Panc1 (cell line): ENCODE results near the gene MAP3K12. TPM values are rescaled to one million over a fixed set of nuclear protein-coding genes. Genes with fewer than 3 reads are reported as not detected.

Source experiments
- ATAC-seq: fragments of 200-7000 bp; cut with Tn5 transposase; 2 replicates; pipeline ENCODE4 v1.9.1; 2020; ENCODE audit warnings: mild to moderate bottlenecking, moderate library complexity
- BruUV-seq: library from RNA; stranded (reverse); fragments of 400-500 nt; replicated peaks from 2 replicates; lab custom pipeline; 2021; lab: Mats Ljungman, UMichigan
- CTCF ChIA-PET: fragments of 300-600 bp; sonication (Branson Sonifier 250); formaldehyde crosslinking; loops from one replicate; lab custom pipeline; 2022; ENCODE audit warnings: antibody characterized with exemption; lab: Charles Lee
- POLR2A ChIA-PET: fragments of 300-600 bp; sonication (Branson Sonifier 250); formaldehyde crosslinking; loops from one replicate; lab custom pipeline; 2022; ENCODE audit warnings: antibody characterized with exemption; lab: Charles Lee
- DNase-seq: peaks from one replicate; pipeline ENCODE4 v3.0.0-alpha.2; 2010; ENCODE audit warnings: low read depth, low spot score
- H3K27ac ChIP-seq: 2 replicates; pipeline ENCODE4 v1.5.1; 2011; ENCODE audit warnings: mild to moderate bottlenecking, low read length, inconsistent platforms
- H3K27me3 ChIP-seq: fragments of 200-500 bp; sonication (Bioruptor generic); 2 replicates; pipeline ENCODE4 v1.6.0; 2014; ENCODE audit warnings: low read length, inconsistent platforms; ENCODE audit not compliant: control insufficient read depth, insufficient read depth
- H3K36me3 ChIP-seq: fragments of 200-500 bp; sonication (Bioruptor generic); 2 replicates; pipeline ENCODE4 v1.5.1; 2014; ENCODE audit warnings: inconsistent platforms, mild to moderate bottlenecking, low read length, moderate library complexity; ENCODE audit not compliant: control insufficient read depth, insufficient read depth
- H3K4me1 ChIP-seq: 2 replicates; pipeline ENCODE4 v1.5.1; 2011; ENCODE audit warnings: inconsistent platforms, mild to moderate bottlenecking, low read length, moderate library complexity; ENCODE audit not compliant: control insufficient read depth, insufficient read depth
- H3K4me3 ChIP-seq, 2 experiments: 2 replicates each; pipeline ENCODE4 v1.5.1; 2011 to 2012; ENCODE audit warnings: low read depth in 2 of 2, low read length in 2 of 2, mild to moderate bottlenecking in 2 of 2, inconsistent platforms in 1 of 2, moderate library complexity in 1 of 2
- H3K9me3 ChIP-seq: fragments of 200-500 bp; sonication (Bioruptor generic); 2 replicates; pipeline ENCODE4 v1.5.1; 2014; ENCODE audit warnings: low read depth, mild to moderate bottlenecking, inconsistent platforms, low read length, moderate library complexity; ENCODE audit not compliant: control insufficient read depth, insufficient read depth
- CTCF ChIP-seq: fragments of 450-650 bp; IDR thresholded peaks from 2 replicates; pipeline ENCODE4 v1.5.1; 2017; ENCODE audit warnings: mild to moderate bottlenecking
- POLR2AphosphoS5 ChIP-seq: IDR thresholded peaks from 2 replicates; pipeline ENCODE4 v1.6.1; 2012; ENCODE audit warnings: mild to moderate bottlenecking, low read depth, low read length, moderate library complexity
- REST ChIP-seq, 2 experiments: IDR thresholded peaks; 2 replicates each; pipeline ENCODE4 v1.6.1; 2011 to 2012; ENCODE audit warnings: low read depth in 2 of 2, control low read depth in 1 of 2, low read length in 1 of 2, mild to moderate bottlenecking in 1 of 2, moderate library complexity in 1 of 2; ENCODE audit not compliant: insufficient read depth in 1 of 2
- SIN3A ChIP-seq: IDR thresholded peaks from 2 replicates; pipeline ENCODE4 v1.6.1; 2012; ENCODE audit warnings: low read depth, mild to moderate bottlenecking, low read length, moderate library complexity, borderline replicate concordance; ENCODE audit not compliant: insufficient read depth
- TCF7L2 ChIP-seq: IDR thresholded peaks from 2 replicates; pipeline ENCODE4 v1.6.1; 2011; ENCODE audit warnings: mild to moderate bottlenecking, low read depth, low read length, inconsistent platforms
- in situ Hi-C: cut with HindIII; loops from 2 replicates; pipeline ENCODE4 v1.10.0; 2016; ENCODE audit warnings: low sequenced_read_pairs, low pct_unique_long_range_greater_than_20kb
- intact Hi-C: fragments of 100-400 bp; cut with micrococcal nuclease; formaldehyde crosslinking; loops from one replicate; pipeline ENCODE4 v1.10.0; 2022; ENCODE audit not compliant: unreplicated experiment
- total RNA-seq: library from RNA; stranded (reverse); gene quantifications from one replicate; pipeline ENCODE4 v1.2.1, GENCODE V29; 2021; ENCODE audit not compliant: unreplicated experiment

Gene MAP3K12
- total RNA-seq, 1 experiment from 2014 or later: 32.2 TPM

- Histone ChIP-seq H3K27ac (no peak overlapping the region), H3K36me3 (peaks cover 83% of the 10 kb centered on the region), H3K4me1 (peaks cover 6% of the 10 kb centered on the region), H3K27me3 (no peaks in the 10 kb centered on the region), H3K4me3 (no peak overlapping the region), H3K9me3 (no peaks in the 10 kb centered on the region)
- in situ Hi-C loops (no loop called here), intact Hi-C loops (no loop called here)
- TF ChIP-seq POLR2AphosphoS5 (no peak), SIN3A (no peak), CTCF (no peak), REST (IDR thresholded peaks at IDR 0.05; ENCODE audit: insufficient read depth in 1 of 2, low read depth in 2 of 2, low read length in 1 of 2) (no peak), TCF7L2 (no peak)
- ATAC-seq (no peak), DNase-seq (no peak)
- POLR2A ChIA-PET: no interaction called here
- CTCF ChIA-PET: no interaction called here
- BruUV-seq: no TSS peak
Measured at GRCh38 chr12:53461059-53461458, 38.2 kb downstream of the MAP3K12 start.

- ChIA-PET CTCF (interaction anchor here (0.6 kb wide), 1 partner anchor 15 kb away, joined by 5 read pairs; no protein-coding TSS in a partner anchor), POLR2A (no interaction called here)
- DNase-seq (no peak), ATAC-seq (no peak)
- TF ChIP-seq REST (IDR thresholded peaks at IDR 0.05; ENCODE audit: insufficient read depth in 1 of 2, low read depth in 2 of 2, low read length in 1 of 2) (no peak), CTCF (no peak), SIN3A (no peak), POLR2AphosphoS5 (peak; percentile 31; the same call in 1 of the 2 replicates), TCF7L2 (no peak)
- H3K27me3 ChIP-seq: no peaks in the 10 kb centered on the region
- BruUV-seq: no TSS peak
- 0 out of 2 replicates have a peak overlapping the region, but pooled peaks have one; percentile 7 for H3K27ac ChIP-seq
- peaks cover 83% of the 10 kb centered on the region for H3K36me3 ChIP-seq
- no peaks in the 10 kb centered on the region for H3K9me3 ChIP-seq
- H3K4me3 ChIP-seq: no peak overlapping the region
- in situ Hi-C loops: no loop called here
- peaks cover 19% of the 10 kb centered on the region for H3K4me1 ChIP-seq
- intact Hi-C loops: no loop called here
Measured at GRCh38 chr12:53459097-53459496, 40.2 kb downstream of the MAP3K12 start.
